NCI-H774 (cell line): Measurements from ENCODE around the gene ZBTB33.

Source experiments
- DNase-seq: peaks from one replicate; lab custom pipeline; 2025; lab: John Stamatoyannopoulos, UW

The ZBTB33 gene

GRCh38 chrX:120306630-120307029, 56.0 kb downstream of the ZBTB33 start:
- DNase-seq = no peak
